Fibroblast of lung (primary cell): ENCODE measurements around the gene BCAS3. TPM values are rescaled to one million over a fixed set of nuclear protein-coding genes. Genes with fewer than 3 reads are reported as not detected.
"Not testable (repeated sequence)": the region's sequence is repeated elsewhere in the genome, so short reads cannot be mapped to it uniquely, and the experiment has no call there.

Experiments used
- DNase-seq, 2 donors: peaks; one replicate each; pipeline versions ENCODE4 v3.0.0 to v3.0.0-alpha.2; 2010; ENCODE audit warnings: low read depth in 2 of 2
- H2AFZ ChIP-seq: 2 replicates; pipeline ENCODE4 v1.5.1; 2012; ENCODE audit warnings: low read length, control low read depth, inconsistent platforms
- H3K27ac ChIP-seq: 2 replicates; pipeline ENCODE4 v1.5.1; 2011; ENCODE audit warnings: low read length, control low read depth; ENCODE audit not compliant: insufficient read depth
- H3K27me3 ChIP-seq: 2 replicates; pipeline ENCODE4 v1.5.1; 2011; ENCODE audit warnings: mild to moderate bottlenecking, low read length; ENCODE audit not compliant: control insufficient read depth, insufficient read depth
- H3K36me3 ChIP-seq: 2 replicates; pipeline ENCODE4 v1.5.1; 2011; ENCODE audit warnings: low read length; ENCODE audit not compliant: control insufficient read depth, insufficient read depth
- H3K4me1 ChIP-seq: 2 replicates; pipeline ENCODE4 v1.5.1; 2011; ENCODE audit warnings: low read length; ENCODE audit not compliant: control insufficient read depth, insufficient read depth; ENCODE audit errors: extremely low read depth
- H3K4me2 ChIP-seq: 2 replicates; pipeline ENCODE4 v1.5.1; 2011; ENCODE audit warnings: low read length, control low read depth; ENCODE audit not compliant: insufficient read depth; ENCODE audit errors: extremely low read depth
- H3K4me3 ChIP-seq, 4 experiments: fragments of 200-600 bp in 1 of 4; sonication (generic) in 1 of 4; replicated peaks in 1 of 4; 2 replicates each; pipeline ENCODE4 v1.5.1; 2011 to 2016; ENCODE audit warnings: low read length in 4 of 4, low read depth in 3 of 4, mild to moderate bottlenecking in 3 of 4, control low read depth in 2 of 4, inconsistent platforms in 1 of 4, mixed read lengths in 1 of 4; ENCODE audit not compliant: insufficient read depth in 1 of 4; ENCODE audit errors: control extremely low read depth in 1 of 4
- H3K79me2 ChIP-seq: 2 replicates; pipeline ENCODE4 v1.5.1; 2012; ENCODE audit warnings: mild to moderate bottlenecking, low read length, inconsistent platforms; ENCODE audit not compliant: control insufficient read depth, insufficient read depth
- H3K9ac ChIP-seq: 2 replicates; pipeline ENCODE4 v1.5.1; 2011; ENCODE audit warnings: mild to moderate bottlenecking, low read length, control low read depth; ENCODE audit not compliant: insufficient read depth
- H3K9me3 ChIP-seq: 2 replicates; pipeline ENCODE4 v1.5.1; 2012; ENCODE audit warnings: low read depth, low read length; ENCODE audit not compliant: control insufficient read depth, insufficient read depth
- H4K20me1 ChIP-seq: 2 replicates; pipeline ENCODE4 v1.5.1; 2011; ENCODE audit warnings: low read length; ENCODE audit not compliant: control insufficient read depth, insufficient read depth; ENCODE audit errors: extremely low read depth
- CTCF ChIP-seq, 2 donors: IDR thresholded peaks in 1 of 2; conservative IDR thresholded peaks in 1 of 2; 1 replicate in 1 of 2; 2 replicates in 1 of 2; pipeline ENCODE4 v1.5.1; 2011 to 2012; ENCODE audit warnings: low read length in 2 of 2, control low read depth in 1 of 2, inconsistent platforms in 1 of 2, low read depth in 1 of 2, mild to moderate bottlenecking in 1 of 2
- EZH2 ChIP-seq: IDR thresholded peaks from 2 replicates; pipeline ENCODE4 v1.5.1; 2012; ENCODE audit warnings: low read length, control low read depth, mild to moderate bottlenecking; ENCODE audit errors: missing control alignments
- polyA plus RNA-seq, 2 donors: library from polyadenylated mRNA; depleted of rRNA in 1 of 2; stranded (reverse) in 1 of 2; unstranded in 1 of 2; fragments of >200 nt; gene quantifications; 2 replicates each; pipeline ENCODE4 v1.2.1, GENCODE V29; 2011 to 2012; ENCODE audit warnings: missing spikeins in 1 of 2
- total RNA-seq: library from RNA; depleted of rRNA; stranded (reverse); fragments of >200 nt; gene quantifications from 2 replicates; pipeline ENCODE4 v1.2.1, GENCODE V29; 2014

The BCAS3 gene
- total and polyA plus RNA-seq, 2 donors (not counting 1 experiment from before 2014, with no cell fraction given), result 9.9 to 43.6 TPM

GRCh38 chr17:61040666-61041065, 363.0 kb downstream of the BCAS3 start:
- Histone ChIP-seq H3K27me3 (no peaks in the 10 kb centered on the region), H3K4me2 (no peak overlapping the region), H3K9me3 (no peaks in the 10 kb centered on the region), H2AFZ (no peak overlapping the region), H3K4me1 (no peaks in the 10 kb centered on the region), H3K36me3 (no peaks in the 10 kb centered on the region), H3K27ac (no peak overlapping the region), H3K9ac (no peak overlapping the region), H3K4me3 (no peak overlapping the region), H4K20me1 (no peaks in the 10 kb centered on the region), H3K79me2 (no peaks in the 10 kb centered on the region)
- TF ChIP-seq EZH2 (no peak), CTCF (conservative IDR thresholded peaks at IDR 0.05 in 1 of 2, IDR thresholded peaks at IDR 0.05 in 1 of 2; ENCODE audit: low read depth in 1 of 2, low read length in 2 of 2) (no peak)
- no peak for DNase-seq

GRCh38 chr17:61042348-61042747, 364.7 kb downstream of the BCAS3 start:
- H3K79me2 ChIP-seq, H3K4me2 ChIP-seq, H3K9me3 ChIP-seq, H2AFZ ChIP-seq, H3K4me1 ChIP-seq, H3K9ac ChIP-seq, H3K27me3 ChIP-seq, DNase-seq, H3K4me3 ChIP-seq, H4K20me1 ChIP-seq, H3K27ac ChIP-seq, H3K36me3 ChIP-seq: not testable (repeated sequence)

- no peak overlapping the region for H3K4me2 ChIP-seq
- H3K4me1 ChIP-seq, result no peaks in the 10 kb centered on the region
- DNase-seq, result no peak
- H3K79me2 ChIP-seq, result no peaks in the 10 kb centered on the region
- no peaks in the 10 kb centered on the region for H3K9me3 ChIP-seq
- H3K27me3 ChIP-seq, result no peaks in the 10 kb centered on the region
- TF ChIP-seq CTCF (conservative IDR thresholded peaks at IDR 0.05 in 1 of 2, IDR thresholded peaks at IDR 0.05 in 1 of 2; ENCODE audit: low read depth in 1 of 2, low read length in 2 of 2), result no peak
- no peak for TF ChIP-seq EZH2
- H2AFZ ChIP-seq, result no peak overlapping the region
- H4K20me1 ChIP-seq, result no peaks in the 10 kb centered on the region
- no peak overlapping the region for H3K9ac ChIP-seq
- H3K27ac ChIP-seq, result no peak overlapping the region
- H3K4me3 ChIP-seq, result no peak overlapping the region
- no peaks in the 10 kb centered on the region for H3K36me3 ChIP-seq
These were observed 369.9 kb downstream of the BCAS3 start for GRCh38 chr17:61047515-61047914.
